T1000 (cell line): ENCODE measurements around the gene CTNNA2.
"Not testable (repeated sequence)": the region's sequence is repeated elsewhere in the genome, so short reads cannot be mapped to it uniquely, and the experiment has no call there.

Experiments
- DNase-seq: peaks from one replicate; lab custom pipeline; 2025; ENCODE audit warnings: mixed read lengths; lab: John Stamatoyannopoulos, UW

Gene CTNNA2

DNA sequence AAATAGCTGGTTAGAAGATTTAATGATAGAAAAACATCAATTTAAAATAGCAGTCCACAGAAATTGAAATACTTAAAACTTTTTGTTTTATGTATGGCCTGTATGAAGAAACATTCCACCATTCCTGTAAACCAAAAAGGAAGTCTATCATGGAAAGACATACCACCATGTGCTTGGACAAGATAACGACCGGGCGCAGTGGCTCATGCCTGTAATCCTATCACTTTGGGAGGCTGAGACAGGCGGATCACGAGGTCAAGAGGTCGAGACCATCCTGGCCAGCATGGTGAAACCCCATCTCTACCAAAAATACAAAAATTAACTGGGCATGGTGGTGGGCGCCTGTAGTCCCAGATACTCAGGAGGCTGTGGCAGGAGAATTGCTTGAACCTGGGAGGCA, 519.8 kb downstream of the CTNNA2 start:
- not testable (repeated sequence) for DNase-seq

DNA sequence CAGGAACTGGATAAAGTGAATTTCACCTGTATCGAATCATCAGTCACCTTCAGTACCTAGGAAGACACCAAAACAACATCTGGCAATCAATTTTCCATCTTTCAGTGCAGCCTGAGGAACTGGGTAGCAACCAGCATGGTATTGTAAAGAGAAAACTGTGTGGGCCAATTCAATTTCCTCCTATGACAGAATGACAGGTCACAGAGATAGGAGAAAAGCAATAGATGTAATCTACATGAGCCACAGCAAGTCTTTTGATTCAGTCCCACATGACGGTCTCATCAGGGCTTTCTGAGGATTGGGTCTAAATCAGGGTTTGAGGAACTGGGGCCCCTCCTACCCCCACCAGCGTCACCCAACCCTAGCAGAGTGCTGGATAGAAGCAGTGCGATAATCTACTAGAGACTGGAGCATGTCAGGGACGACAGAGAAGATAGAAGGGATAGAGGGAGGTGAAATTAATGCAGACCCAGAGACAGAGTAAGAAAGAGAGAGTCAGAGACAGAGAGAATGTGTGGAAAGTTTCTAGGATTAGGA, 523.0 kb downstream of the CTNNA2 start:
- no peak for DNase-seq

DNA sequence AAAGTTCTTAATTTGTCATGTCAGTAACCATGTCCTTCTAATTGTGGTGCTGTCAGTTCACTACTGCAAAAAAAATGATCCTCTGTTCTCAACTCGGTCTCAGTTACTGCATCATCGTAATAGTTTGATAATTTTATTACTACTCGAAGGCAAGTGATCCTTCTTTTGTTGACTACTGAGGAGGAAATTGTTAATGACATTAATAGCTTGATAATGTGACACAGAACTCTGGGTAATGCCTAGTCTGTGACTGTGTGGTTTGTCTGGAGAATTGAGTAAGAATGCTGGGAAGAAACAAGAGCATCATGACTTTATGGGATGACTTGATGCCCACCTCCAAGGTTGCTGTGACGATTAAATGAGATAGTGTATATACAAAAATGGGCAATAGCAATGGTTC, 524.5 kb downstream of the CTNNA2 start:
- no peak for DNase-seq

DNA sequence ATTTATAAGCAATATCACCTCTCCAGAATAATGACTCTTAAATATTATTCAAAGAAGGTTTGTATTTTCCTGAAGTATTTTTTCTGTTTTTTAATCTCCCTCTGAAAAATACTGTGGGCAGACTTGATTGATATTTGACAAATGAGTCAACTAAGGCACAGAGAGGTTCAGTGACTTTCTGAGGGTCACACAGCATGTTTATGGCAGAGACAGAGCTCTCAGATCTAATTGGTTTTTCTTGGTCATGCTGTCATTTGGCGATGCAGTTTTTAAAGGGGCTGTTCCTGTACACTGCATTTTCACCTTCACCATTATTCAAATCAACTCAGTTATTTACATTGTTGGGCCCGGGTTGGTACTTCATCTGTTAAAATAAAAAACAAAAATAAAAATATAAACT, 527.4 kb downstream of the CTNNA2 start:
- DNase-seq: no peak

DNA sequence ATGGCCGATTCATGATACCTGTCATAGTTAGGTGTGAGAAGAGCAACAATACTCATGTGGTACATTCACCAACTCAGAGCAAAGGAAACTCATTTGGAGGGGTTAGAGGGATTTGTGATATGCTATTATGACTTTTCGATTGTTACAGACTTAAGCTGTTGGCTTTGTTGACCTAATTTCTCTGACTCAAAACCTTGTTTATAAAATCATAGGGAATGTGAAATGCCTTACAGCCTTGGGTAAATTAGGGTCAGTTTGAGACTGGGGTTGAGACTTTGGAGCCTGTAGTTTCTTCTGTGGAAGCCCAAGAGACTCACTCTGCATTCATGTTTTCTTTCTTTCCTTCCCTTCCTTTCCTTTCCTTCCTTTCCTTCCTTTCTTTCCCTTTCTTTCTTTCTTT, 529.8 kb downstream of the CTNNA2 start:
- no peak for DNase-seq

DNA sequence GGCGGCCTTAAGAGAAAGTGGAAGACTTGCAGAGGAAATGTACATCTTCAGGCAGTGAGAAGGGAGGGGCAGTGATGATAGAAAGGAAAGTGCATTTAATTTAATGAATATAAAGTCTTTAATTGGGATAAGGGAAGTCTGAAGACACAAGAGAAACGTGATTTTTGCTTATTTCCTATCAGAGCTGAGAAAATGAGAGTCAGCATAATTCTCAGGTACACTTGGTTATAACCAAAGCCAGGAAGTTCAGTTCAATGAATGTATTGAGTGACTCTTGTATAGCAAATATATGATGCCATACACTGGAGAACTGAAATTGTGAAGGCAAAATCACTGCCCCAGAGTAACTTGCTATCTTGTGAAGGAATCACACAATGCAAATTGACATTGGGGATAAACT, 535.4 kb downstream of the CTNNA2 start:
- no peak for DNase-seq

DNA sequence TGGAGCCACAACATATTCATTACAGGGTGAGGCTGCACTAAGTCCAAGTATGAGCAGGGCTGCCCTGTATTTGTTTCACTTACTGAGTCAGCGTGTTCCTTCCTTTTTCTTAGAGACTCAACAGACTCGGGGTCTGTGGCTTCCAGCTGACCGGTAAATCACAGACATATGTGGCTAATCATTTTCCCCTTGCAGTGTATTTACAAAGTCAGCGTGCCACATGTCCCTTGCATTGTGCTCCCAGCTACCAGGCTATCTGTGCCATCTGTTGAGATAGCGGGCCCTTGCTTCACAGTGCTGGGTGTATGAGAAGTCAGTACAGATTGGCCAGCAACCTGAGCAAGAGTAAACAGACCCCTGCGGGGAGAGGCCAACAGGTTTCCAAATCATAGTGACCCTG, 537.4 kb downstream of the CTNNA2 start:
- DNase-seq: no peak

DNA sequence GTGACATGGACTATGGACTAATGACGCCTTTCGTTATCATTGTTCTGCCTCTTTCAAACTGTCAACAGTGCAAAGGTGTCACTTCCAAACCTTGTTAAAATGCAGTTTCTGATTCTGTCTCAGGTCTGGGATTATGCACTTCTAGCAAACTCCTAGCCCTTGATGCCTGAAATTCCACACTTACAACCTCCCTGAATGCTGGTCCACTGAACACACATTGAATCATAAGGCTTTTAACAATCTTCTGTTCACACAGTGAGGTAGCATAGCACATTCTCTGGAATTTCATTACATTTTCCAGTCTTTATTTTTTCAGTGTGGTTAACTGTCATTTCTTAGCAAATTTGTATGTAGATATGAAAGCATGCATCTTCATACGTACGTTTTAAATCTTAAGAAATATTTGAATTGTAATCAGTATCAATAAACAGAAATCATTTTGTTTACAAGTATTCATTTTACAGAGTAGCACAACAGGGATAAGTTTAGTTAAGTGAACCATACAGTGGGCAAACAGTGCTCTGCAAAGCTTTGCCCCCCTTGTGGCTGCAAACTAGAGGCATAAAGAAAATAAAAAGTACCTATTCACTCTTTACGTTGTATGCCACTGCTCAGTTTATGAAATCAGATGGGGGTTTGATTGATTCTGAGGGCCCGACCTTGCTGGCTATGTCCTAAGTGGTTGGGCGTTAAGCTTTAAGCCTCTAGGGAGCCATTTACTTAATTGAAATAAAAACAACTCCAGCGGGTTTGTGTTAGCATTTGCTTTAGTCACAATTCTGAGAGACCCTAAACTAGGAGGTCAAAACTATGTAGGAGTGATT, 540.9 kb downstream of the CTNNA2 start:
- no peak for DNase-seq

DNA sequence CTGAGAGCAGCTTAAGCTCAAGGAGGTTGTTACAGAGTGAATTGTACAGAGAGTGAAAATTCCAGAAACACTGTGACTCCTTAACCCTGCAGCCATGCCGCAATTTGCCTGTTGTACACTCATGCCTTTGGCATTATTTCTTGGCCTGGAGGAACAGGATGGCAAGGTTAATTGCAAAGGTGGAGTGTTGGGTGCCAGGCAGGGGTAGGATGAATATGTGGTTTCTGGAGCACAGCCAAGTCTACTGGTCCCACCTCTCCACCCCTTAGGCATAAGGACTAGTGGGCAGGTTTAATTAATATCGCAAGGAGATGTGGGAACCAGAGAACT, 541.5 kb downstream of the CTNNA2 start:
- DNase-seq: peak; percentile 45

DNA sequence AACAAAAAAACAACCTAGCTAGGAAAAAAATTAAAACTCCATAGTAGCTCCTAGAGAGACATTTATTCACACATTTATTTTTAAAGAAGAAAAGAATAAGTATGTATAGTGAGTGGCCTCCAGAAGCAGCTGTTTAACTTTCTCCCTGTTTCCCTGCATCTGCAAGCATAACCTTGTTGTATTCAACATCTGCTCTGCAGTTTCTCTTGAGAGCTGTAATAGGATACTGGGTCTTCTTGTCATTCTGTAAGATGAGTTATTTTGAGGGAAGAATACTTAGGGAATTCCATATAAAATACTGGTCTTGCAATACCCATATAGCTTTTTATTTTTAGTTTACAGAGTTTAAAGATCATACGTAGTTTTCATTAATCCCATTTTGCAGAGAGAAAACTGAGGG, 545.1 kb downstream of the CTNNA2 start:
- DNase-seq: no peak

DNA sequence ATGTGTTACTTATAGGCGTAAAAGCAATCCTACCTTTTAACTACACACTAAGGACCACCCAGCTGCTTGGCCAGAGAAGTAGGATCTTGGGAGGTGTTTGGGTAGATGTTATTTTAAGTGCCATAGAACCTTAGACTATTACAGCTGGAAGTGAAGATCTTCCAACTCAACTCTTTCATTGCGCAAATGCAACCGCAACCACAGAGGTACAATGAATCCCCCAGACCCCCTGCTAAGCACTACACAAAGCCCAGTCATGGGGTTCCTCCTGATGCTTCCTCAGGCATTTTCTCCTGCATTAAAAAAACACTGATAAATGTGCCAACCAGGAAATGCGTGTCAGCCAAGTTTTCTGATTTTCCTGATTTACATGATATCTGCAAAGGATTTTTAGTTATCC, 545.7 kb downstream of the CTNNA2 start:
- no peak for DNase-seq

DNA sequence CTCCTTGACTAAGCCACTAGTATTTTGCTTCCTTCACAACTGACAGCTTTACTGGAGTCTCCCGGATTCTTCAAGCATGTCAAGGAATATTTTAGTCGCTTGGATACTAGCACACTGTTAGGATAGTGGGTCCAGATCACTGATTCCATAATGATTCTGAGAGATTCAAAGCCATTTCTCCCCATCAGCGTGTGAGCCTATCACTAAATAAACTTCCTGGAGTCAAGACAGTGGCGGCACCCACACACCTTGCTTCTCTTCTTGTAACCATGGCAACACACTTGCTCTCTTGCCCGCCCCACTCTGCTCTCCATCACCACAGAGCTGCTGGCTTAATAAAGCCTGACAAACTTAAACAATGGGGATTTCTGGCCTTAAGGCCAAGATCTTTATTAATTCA, 546.6 kb downstream of the CTNNA2 start:
- no peak for DNase-seq

DNA sequence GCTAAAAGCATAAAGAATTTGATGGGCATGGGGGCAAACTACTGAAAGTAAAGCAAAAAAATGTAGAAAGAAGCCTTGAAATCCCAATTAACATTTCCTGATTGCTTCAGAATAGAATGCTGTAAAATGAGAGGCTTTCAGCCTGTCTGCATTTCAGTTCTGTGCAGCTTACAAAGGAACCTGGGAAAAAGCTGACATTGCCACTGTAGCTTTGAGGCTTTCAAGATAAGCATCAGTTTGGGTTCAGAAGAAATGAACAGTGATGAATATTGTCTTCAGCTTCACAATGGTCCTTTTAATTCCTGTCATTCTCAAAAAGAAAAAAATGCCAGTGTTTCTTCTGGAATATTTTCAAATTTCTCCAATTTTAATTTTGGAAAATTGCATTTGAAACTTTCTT, 549.0 kb downstream of the CTNNA2 start:
- DNase-seq: no peak

DNA sequence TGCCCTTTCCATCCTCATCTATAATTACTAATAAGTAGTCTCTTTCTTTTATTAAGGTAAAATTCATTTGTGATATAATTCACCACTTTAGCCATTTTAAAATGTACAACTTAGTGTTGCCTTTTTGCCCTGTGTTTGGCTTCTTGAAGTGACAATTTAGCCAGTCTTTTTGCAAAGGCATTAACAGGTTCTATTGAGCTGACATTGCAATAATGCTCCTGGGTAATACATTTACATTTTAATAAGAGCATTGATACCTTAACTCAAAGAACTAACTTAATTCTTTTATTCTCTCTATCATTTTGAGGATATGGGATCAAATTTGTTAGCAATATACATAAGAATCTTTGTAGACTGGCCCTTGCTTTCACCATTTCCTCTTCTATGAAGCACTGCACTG, 549.4 kb downstream of the CTNNA2 start:
- DNase-seq: no peak

DNA sequence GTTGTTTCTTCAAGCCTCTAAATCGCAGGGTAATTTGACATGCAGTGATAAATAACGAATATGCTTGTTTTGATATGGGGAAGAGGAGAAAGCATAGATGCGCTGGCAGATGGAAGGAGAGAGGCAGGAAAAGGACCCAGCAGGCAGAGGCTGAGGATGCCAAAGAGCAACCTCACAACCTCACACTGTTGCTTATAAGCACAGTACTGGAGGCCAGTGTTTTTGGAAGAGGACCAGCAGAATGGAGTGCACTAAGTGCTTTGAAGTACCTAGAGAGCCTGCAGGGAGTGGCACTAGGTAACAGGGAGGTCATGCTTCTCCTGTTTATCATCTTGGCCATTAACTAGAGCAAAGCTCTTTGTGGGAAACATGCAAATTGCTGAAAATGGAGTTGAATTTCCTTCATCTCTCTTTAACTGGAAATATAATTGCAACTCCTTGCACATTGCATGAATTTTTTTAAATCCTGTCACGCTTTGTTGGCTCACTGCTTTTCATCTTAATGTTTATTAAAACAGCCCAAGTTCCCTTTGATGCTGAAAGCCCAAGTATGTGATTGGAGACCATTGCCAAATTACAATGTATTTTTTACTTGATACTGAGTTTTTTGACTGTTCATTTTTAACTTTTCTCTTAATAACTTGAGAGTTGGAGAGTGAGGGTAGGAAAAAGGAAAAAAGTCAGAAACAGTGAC, 555.3 kb downstream of the CTNNA2 start:
- no peak for DNase-seq

DNA sequence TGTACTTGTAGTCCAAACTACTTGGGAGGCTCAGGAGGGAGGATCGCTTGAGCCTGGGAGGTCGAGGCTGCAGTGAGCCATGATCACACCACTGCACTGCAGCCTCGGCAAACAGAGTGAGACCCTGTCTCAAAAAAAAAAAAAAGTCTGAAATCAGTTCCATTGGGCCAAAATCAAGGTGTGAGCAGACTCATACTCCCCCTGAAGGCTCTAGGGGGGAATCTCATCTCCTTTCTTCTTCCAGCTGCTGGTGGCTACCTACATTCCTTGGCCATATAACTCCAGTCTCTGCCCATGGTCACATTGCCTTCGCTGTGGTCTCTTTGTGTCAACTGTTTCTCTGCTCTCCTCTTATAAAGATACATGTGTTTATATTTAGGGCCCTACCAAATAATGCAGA, 557.7 kb downstream of the CTNNA2 start:
- no peak for DNase-seq

DNA sequence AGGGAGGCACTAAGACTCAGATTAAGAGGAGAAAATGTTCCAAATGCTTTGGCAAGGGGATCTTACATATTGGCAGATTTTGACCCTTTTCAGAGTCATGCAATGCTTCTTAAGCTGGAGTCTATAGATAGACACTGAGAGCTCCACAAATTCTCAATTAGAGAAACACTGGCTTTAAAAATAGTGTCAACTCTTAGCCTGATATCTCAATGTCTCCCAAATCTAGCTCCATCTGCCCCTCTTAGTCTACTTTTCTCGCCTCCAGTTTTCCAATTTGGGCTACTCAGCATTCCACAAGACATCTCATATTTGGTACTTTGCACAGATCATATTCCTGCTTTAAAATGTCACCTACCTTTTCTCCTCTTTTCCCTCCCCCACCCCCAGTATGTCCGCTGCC, 559.1 kb downstream of the CTNNA2 start:
- no peak for DNase-seq

DNA sequence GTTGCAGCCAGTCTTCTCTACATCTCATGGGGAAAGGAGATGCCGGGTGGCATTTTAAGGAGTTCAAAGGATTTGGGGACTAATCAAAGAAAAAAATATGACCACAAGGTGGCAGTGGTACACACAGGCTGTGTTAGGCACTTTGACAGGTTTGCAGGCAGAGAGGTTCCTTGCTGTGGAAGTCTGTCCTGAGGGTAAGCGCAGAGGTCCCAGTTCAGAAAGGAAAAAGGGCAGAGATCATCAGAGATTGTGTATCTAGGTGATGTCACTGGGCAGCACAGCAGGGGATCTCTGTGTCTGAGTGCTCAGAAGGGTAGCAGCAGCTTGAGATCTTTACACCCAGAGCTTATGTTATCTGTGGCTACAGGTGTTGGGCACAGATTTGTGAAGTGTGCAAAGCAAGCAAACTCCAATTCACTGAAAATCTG, 560.3 kb downstream of the CTNNA2 start:
- peak; percentile 18 for DNase-seq

DNA sequence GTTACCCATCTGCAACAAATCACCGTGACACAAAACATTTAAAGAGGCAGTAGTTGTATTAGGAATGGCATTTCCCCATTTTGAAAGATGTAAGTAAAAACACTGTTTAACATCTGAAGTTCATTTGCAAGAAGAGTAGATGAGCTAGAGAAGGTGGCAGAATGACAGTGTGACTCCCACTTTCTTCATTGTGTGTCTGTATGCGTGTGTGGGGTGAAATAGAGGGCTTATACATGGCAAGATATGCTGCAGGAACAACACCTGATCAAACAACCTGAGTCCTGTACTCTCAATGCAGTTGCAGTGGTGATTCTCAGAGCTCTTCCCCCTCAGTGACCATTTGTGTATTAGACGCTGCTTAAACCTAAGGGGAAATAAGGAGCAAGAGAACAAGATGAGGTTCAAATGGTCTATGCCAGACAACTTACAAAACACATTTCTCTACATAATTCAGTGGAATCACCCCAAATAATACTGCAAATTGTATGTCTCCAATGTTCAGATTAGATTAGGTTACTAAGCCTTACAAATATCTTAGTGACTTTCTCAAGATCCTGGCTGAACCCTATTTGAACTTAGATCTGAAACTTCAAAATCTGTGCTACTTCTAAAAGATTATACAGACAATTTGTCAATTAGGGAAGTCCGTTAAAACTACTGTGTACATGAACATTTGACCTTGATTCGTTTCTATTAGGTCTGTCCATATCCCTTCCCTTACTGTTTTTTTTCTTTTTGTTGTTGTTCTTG, 561.6 kb downstream of the CTNNA2 start:
- no peak for DNase-seq

DNA sequence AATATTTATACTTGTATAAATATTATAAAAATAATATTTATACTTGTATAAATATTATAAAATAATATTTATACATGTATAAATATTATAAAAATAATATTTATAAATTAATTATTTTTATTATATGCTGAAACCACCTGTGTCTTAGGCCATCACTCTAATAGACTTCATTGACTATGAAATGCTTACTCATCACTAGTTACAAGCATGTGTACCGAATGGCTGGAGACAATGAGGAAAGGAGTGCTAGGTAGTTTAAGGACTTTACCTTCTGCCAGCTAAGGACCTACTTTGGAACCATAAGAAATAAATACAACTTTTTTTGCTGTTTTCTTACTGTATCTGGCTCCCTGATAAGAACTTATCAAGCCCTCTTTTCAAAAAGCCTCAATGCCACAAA, 562.9 kb downstream of the CTNNA2 start:
- no peak for DNase-seq

DNA sequence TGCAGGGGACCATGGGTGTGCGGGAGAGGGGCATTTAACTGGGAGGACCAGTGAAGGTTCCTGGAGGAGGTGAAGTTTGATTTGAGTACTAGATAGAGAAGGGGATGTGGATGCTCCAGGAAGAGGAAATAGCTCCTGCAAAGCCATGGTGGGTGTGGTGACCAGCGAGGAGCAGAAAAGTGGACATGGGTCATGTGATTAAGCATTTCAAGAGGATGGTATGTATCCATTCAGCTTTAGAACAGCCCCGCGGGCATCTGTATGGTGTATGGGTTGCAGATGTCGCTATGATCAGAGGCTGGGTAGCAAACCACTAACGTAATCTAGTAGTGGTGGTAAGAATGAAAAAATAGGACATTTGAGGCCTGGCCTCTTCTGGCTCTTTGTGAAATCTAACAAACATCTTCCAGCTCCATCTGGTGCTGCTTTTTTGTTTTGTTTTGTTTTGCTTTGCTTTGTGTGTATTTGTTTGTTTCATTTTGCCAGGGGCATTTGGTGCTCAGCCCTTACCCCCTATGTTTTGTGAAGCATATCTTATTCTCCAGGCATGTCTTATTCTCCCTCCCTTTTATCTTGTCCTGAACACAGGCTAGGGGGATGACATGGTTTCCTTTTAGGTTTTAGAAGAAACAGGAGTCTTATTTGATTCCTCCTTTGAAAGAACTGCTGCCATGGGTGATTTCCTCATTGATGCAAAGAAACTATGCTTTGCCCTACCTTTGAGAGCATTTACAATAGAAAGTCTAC, 565.6 kb downstream of the CTNNA2 start:
- no peak for DNase-seq

DNA sequence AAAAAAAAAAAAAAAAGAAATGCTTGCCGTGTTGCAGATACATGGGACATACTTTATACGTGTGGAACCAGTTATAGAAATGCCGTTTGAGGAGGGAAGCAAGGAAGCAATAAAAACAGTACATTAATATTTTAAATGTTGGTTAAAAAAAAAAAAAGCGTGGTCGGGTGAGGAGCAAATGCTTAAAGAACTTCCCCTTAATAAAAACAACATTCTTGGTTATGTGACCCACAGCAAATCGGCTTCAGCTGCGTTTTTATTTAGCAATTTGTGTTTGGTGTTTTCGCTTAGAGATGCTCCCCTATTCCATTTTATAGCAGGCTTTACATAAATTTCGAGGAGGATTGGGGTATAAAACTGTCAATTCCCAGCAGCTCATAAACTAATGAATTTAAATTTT, 568.1 kb downstream of the CTNNA2 start:
- DNase-seq: no peak
